ENCODE results near the gene ARHGAP20.

DNA sequence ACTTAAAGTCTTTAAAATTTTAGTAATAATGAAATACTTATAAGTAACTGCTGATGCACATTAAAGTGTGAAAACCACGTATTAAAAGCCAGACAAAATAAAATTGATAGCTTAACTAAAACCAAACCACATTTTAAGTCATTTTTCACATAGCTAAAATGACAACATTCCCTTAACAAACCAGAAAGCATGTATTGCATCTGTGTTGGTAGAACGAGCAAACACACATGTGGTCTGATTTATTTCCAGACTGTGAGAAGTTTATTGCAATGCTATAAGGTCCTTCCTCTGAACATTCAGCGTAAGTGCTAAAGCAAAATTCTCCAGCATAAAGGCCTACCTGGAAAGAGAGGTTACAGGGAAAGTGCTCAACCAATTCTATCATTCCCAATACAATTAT lies 57.8 kb downstream of the ARHGAP20 start:
- TF ChIP-seq, protein P1, sequence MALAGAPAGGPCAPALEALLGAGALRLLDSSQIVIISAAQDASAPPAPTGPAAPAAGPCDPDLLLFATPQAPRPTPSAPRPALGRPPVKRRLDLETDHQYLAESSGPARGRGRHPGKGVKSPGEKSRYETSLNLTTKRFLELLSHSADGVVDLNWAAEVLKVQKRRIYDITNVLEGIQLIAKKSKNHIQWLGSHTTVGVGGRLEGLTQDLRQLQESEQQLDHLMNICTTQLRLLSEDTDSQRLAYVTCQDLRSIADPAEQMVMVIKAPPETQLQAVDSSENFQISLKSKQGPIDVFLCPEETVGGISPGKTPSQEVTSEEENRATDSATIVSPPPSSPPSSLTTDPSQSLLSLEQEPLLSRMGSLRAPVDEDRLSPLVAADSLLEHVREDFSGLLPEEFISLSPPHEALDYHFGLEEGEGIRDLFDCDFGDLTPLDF (CRISPR knock-in tag; IDR thresholded peaks at IDR 0.05), result no peak
- TF ChIP-seq RB1 (IDR thresholded peaks at IDR 0.05; ENCODE audit: low read depth), result no peak
- no peak for TF ChIP-seq SRSF1 (IDR thresholded peaks at IDR 0.05; ENCODE audit: low read depth, low read length)
- no peak for TF ChIP-seq POLR2AphosphoS5 (IDR thresholded peaks at IDR 0.05; ENCODE audit: control insufficient read depth, insufficient read depth, low read depth, low read length)
- no peak for TF ChIP-seq ZNF274 (IDR thresholded peaks at IDR 0.05; ENCODE audit: borderline replicate concordance, low read depth, low read length)
- TF ChIP-seq, protein P2, sequence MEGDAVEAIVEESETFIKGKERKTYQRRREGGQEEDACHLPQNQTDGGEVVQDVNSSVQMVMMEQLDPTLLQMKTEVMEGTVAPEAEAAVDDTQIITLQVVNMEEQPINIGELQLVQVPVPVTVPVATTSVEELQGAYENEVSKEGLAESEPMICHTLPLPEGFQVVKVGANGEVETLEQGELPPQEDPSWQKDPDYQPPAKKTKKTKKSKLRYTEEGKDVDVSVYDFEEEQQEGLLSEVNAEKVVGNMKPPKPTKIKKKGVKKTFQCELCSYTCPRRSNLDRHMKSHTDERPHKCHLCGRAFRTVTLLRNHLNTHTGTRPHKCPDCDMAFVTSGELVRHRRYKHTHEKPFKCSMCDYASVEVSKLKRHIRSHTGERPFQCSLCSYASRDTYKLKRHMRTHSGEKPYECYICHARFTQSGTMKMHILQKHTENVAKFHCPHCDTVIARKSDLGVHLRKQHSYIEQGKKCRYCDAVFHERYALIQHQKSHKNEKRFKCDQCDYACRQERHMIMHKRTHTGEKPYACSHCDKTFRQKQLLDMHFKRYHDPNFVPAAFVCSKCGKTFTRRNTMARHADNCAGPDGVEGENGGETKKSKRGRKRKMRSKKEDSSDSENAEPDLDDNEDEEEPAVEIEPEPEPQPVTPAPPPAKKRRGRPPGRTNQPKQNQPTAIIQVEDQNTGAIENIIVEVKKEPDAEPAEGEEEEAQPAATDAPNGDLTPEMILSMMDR (IDR thresholded peaks at IDR 0.05 in 2 of 3, conservative IDR thresholded peaks at IDR 0.05 in 1 of 3; ENCODE audit: insufficient read depth in 2 of 3, low read depth in 1 of 3, low read length in 3 of 3), result no peak
- TF ChIP-seq, protein P3, sequence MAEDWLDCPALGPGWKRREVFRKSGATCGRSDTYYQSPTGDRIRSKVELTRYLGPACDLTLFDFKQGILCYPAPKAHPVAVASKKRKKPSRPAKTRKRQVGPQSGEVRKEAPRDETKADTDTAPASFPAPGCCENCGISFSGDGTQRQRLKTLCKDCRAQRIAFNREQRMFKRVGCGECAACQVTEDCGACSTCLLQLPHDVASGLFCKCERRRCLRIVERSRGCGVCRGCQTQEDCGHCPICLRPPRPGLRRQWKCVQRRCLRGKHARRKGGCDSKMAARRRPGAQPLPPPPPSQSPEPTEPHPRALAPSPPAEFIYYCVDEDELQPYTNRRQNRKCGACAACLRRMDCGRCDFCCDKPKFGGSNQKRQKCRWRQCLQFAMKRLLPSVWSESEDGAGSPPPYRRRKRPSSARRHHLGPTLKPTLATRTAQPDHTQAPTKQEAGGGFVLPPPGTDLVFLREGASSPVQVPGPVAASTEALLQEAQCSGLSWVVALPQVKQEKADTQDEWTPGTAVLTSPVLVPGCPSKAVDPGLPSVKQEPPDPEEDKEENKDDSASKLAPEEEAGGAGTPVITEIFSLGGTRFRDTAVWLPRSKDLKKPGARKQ (CRISPR knock-in tag; IDR thresholded peaks at IDR 0.05), result no peak
